Vagina (tissue), 2 donors: ENCODE measurements around the gene DES.

Source experiments
- CTCF ChIP-seq, 3 experiments: fragments of 450-650 bp in 2 of 3; fragments of 200-600 bp in 1 of 3; sonication (generic) in 1 of 3; IDR thresholded peaks; one replicate each; pipeline ENCODE4 v1.5.1; 2017 to 2019; ENCODE audit warnings: antibody characterized with exemption in 3 of 3, mild to moderate bottlenecking in 2 of 3, moderate library complexity in 2 of 3
- POLR2A ChIP-seq, 2 donors: fragments of 450-650 bp; IDR thresholded peaks; one replicate each; pipeline ENCODE4 v1.6.1; 2017; ENCODE audit warnings: antibody characterized with exemption in 2 of 2, mild to moderate bottlenecking in 2 of 2, moderate library complexity in 2 of 2

- TF ChIP-seq CTCF (IDR thresholded peaks at IDR 0.05) = no peak
- TF ChIP-seq POLR2A (IDR thresholded peaks at IDR 0.05) = no peak
Measured at GRCh38 chr2:219447242-219448098, 29.3 kb downstream of the DES start.
